Measurements from ENCODE around the gene OLFM3. TPM values are rescaled to one million over a fixed set of nuclear protein-coding genes. Genes with fewer than 3 reads are reported as not detected.

The OLFM3 gene
- total RNA-seq, 1 experiment from 2014 or later = not detected

GRCh38 chr1:102015728-102016127 lies 19.0 kb upstream of the OLFM3 start:
- Histone ChIP-seq H4K20me1 (ENCODE audit: insufficient read depth) (no peaks in the 10 kb centered on the region), H3K4me3 (replicated peaks in 1 of 2; ENCODE audit: low read depth in 1 of 2, low read length in 2 of 2) (no peak overlapping the region), H3K36me3 (ENCODE audit: control insufficient read depth in 1 of 2, insufficient read depth in 2 of 2, low read length in 2 of 2) (no peaks in the 10 kb centered on the region), H3K79me2 (ENCODE audit: insufficient read depth, low read length) (no peaks in the 10 kb centered on the region), H3K27me3 (ENCODE audit: insufficient read depth, low read length) (no peaks in the 10 kb centered on the region), H3K9ac (ENCODE audit: low read length) (no peak overlapping the region), H3K4me1 (ENCODE audit: control insufficient read depth in 1 of 2, insufficient read depth in 2 of 2, low read length in 2 of 2) (no peaks in the 10 kb centered on the region), H2AFZ (ENCODE audit: low read depth, low read length, poor library complexity, severe bottlenecking) (no peak overlapping the region), H3K9me3 (ENCODE audit: control insufficient read depth in 1 of 2, insufficient read depth in 1 of 2, low read depth in 1 of 2, low read length in 2 of 2) (no peaks in the 10 kb centered on the region), H3K27ac (ENCODE audit: low read depth, low read length) (no peak overlapping the region), H3K4me2 (ENCODE audit: low read length) (no peak overlapping the region), H3K9me2 (ENCODE audit: insufficient read depth) (no peaks in the 10 kb centered on the region)
- ChIA-PET POLR2A (no interaction called here), CTCF (no interaction called here), RAD21 (ENCODE audit: low non-redundant PET in 1 of 2, low total read pairs in 2 of 2, uncharacterized antibody in 2 of 2, unreplicated experiment in 2 of 2) (no interaction called here)
- ATAC-seq = no peak
- no peak for DNase-seq (ENCODE audit: low read depth, low spot score)
- BruUV-seq (replicated peaks) = no TSS peak
- TF ChIP-seq FOSL1 (IDR thresholded peaks at IDR 0.05; ENCODE audit: low read depth) = no peak
- no peak for TF ChIP-seq CTCF (IDR thresholded peaks at IDR 0.05 in 2 of 3, conservative IDR thresholded peaks at IDR 0.05 in 1 of 3; ENCODE audit: borderline replicate concordance in 1 of 3, insufficient read depth in 1 of 3, low read depth in 2 of 3, low read length in 2 of 3)
- no peak for TF ChIP-seq EZH2phosphoT487 (IDR thresholded peaks at IDR 0.05; ENCODE audit: borderline replicate concordance)
- TF ChIP-seq TCF7L2 (IDR thresholded peaks at IDR 0.05; ENCODE audit: borderline replicate concordance, extremely low read depth, insufficient read depth, insufficient read length) = no peak
- TF ChIP-seq POLR2A (IDR thresholded peaks at IDR 0.05; ENCODE audit: borderline replicate concordance, extremely low read depth, insufficient read depth, insufficient read length) = no peak
- TF ChIP-seq REST (IDR thresholded peaks at IDR 0.05; ENCODE audit: low read depth) = no peak
- no peak for TF ChIP-seq YY1 (IDR thresholded peaks at IDR 0.05; ENCODE audit: extremely low read depth, insufficient replicate concordance, low read depth, low read length)
- no peak for TF ChIP-seq SRF (IDR thresholded peaks at IDR 0.05; ENCODE audit: low read depth)
- no peak for TF ChIP-seq ZFX (IDR thresholded peaks at IDR 0.05)
- TF ChIP-seq SP1 (IDR thresholded peaks at IDR 0.05; ENCODE audit: low read depth) = no peak
- no peak for TF ChIP-seq ZNF274 (IDR thresholded peaks at IDR 0.05; ENCODE audit: low read depth, low read length)
- TF ChIP-seq JUND (IDR thresholded peaks at IDR 0.05) = no peak
- TF ChIP-seq ATF3 (IDR thresholded peaks at IDR 0.05) = no peak
- TF ChIP-seq EZH2 (IDR thresholded peaks at IDR 0.05) = no peak
- TF ChIP-seq CEBPB (IDR thresholded peaks at IDR 0.05; ENCODE audit: low read depth) = no peak
- TF ChIP-seq POLR2AphosphoS5 (IDR thresholded peaks at IDR 0.05; ENCODE audit: low read depth, low read length) = no peak
- intact Hi-C loops (cut with micrococcal nuclease) = no loop called here
